GM21786 (cell line): ENCODE results near the gene TMPRSS11A.

Experiments used
- ATAC-seq: cut with Tn5 transposase; IDR thresholded peaks from one replicate; pipeline ENCODE4 v1.9.1; 2021; ENCODE audit not compliant: unreplicated experiment

TMPRSS11A gene, protein sequence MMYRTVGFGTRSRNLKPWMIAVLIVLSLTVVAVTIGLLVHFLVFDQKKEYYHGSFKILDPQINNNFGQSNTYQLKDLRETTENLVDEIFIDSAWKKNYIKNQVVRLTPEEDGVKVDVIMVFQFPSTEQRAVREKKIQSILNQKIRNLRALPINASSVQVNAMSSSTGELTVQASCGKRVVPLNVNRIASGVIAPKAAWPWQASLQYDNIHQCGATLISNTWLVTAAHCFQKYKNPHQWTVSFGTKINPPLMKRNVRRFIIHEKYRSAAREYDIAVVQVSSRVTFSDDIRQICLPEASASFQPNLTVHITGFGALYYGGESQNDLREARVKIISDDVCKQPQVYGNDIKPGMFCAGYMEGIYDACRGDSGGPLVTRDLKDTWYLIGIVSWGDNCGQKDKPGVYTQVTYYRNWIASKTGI

DNA sequence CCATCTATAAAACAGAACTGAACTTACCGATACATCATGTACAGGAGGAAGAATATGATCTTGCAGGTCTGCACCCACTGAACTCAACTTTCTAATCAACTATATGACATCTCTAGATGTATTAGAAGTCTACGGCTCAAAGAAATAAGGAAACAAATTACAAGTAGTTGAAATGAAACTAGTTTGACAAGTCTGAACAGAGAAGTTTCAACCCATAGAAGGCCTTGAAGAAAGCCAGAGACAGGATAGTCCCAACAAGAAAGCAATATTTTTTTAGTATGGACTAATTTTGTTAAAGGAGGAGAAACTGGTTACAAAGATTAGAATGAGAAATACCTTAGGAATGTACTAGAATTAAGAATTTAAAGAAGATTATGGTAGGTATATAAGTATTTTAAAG is at the start of gene TMPRSS11A:
Gene TMPRSS11A (minus strand): TSS at position 138 of the 400 bp plus-strand sequence. CDS start 100 bp downstream, at position 38.
- no peak for ATAC-seq

DNA sequence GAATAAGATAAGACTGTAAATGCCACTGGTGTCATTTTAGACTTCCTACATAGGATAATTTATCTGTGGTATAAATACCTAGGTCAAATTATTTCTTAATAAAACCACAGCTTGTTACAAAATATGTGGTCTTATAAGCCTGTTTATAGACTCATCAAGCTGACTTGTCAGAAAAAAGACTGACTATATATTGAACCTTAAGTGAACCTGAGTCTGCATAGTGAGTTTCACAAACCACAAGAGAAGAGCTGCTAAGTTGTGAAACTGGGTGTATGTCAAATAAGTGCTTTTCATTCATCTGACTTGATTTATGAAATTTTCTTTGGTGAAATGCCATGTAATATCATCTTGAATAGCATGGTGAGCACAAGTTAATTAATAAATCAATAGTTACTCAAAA is 48.4 kb upstream of the TMPRSS11A start:
- ATAC-seq, result no peak

DNA sequence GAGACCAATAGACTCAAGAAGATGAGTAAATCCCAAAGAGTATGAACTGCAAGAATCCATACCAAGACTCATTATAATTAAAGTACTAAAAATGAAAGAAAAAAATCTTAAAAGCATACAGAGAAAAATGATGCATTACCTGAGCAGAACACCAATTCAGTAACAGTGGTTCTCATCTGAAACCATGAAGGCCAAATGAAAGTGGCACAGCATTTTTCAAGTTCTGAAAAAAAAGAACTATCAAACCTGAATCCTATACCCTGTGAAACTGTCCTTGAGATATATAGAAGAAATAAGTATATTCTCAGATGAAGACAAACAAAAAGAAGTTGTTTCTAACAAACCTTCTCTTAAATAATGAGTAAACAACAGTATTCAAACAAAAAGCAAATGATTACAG is 39.6 kb upstream of the TMPRSS11A start:
- ATAC-seq, result no peak

DNA sequence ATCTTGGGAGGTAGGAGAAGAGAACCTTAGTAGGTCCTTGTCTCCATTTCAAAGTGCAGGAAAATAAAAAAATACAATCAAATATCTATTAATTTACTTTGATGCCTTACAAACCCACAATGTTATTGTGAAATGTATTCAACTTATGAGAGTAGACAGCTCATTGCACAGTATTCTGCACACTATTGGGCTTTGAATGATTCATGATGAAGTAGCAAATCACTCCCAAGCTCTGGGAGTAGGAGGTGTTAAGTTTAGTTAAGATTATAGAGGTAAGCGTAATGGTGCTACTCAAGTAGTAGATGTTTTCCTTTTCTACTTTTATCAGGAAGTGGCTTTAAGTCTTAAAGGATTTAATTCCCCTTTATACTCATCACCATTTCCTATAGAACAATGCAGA is 32.8 kb upstream of the TMPRSS11A start:
- ATAC-seq, result no peak

DNA sequence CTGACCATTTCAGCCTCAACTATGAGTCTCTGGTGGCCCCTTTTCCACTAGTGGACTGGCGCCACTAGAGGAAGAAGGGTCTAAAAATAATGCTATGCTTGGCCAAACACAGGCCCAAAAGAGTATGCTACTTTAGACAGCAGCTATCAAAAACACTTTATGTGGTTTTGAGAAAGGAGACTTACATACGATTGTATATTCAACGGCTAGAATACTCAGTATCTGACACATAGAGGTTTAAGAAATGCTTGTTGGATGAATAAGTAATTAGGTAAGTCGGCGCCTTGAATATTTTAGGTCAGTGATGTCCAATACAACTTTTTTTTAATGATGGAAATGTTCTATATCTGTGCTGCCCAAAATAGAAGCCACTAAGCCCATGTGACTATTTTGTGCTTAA is 25.7 kb upstream of the TMPRSS11A start:
- no peak for ATAC-seq

DNA sequence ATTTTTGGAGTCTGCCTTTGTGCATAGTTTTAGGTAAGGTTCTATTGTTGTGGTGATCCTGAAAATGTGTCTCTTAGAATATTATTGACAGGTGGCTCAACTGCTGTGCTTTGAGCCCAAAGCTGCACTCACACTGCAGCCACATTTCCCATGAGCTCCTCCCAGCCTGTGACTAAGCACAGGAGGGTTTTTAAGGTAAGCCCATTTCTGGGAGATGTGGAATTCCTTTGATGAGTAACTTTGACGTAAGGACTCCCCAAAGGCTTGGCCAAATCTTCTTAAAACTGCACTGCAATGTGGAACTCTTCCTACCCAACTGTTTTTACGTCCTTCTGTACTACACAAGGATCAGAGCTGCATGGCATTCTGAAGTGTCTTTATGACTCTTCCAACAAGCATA is 20.0 kb upstream of the TMPRSS11A start:
- ATAC-seq, result no peak

DNA sequence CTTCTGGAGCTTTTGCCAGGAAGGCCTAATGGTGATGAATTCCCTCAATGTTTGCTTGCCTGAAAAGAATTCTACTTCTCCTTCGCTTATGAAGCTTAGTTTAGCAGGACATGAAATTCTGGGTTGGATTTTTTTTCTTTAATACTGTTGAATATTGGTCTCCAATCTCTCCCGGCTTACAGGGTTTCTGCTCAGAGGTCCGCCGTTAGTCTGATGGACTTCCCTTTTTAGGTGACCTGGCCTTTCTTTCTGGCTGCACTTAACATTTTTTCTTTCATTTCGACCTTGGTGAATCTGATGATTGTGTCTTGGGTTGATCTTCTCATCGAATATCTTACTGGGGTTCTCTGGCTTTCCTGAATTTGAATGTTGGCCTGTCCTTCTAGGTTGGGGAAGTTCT is 17.2 kb upstream of the TMPRSS11A start:
- no peak for ATAC-seq

DNA sequence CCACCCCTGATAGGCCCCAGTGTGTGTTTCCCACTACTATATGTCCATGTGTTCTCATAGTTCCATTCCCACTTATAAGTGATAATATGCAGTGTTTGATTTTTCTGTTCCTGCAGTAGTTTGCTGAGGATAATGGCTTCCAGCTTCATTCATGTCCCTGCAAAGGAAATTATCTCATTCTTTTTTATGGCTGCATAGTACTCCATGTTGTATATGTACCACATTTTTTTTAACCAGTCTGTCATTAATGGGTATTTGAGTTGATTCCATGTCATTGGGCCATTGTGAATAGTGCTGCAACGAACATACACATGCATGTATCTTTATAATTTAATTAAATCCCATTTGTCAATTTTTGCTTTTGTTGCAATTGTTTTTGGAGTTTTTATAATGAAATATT is 10.3 kb upstream of the TMPRSS11A start:
- no peak for ATAC-seq

DNA sequence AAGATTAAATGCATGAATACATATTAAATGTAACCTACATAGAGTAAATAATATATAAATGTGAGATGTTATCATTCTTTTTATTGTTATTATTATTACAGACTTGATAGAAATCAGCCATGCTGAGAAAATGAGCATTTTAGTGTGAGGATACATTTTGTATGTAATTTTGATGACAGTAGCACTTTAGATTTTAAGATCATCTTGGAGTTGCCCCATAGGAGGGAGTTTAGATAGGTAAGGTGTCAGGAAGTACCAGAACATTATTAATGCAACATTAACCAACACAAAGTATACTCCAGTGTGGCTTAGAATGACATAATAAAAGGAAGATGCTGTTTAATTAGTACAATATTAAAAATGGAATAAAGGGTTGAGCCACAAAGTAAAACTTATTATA is 8.4 kb downstream of the TMPRSS11A start:
- no peak for ATAC-seq

DNA sequence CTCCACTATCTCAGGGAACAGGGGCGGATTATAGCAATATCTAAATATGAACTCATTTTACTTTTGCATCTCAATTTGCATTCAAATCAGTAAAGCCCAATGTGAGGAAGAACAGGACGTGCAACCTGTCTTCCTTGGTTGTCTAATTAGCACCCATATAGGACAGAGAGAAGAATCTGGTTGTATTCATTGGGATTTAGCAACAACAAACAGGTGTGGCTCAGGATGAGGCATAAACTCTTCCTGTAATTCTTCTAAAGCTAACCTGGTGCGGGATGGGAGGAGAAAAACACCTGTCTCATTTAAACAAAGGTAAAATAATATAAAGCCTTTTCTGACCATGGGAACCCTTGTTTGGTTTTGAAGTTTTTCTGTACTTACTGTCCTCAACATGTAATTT is 22.2 kb downstream of the TMPRSS11A start:
- ATAC-seq, result no peak

DNA sequence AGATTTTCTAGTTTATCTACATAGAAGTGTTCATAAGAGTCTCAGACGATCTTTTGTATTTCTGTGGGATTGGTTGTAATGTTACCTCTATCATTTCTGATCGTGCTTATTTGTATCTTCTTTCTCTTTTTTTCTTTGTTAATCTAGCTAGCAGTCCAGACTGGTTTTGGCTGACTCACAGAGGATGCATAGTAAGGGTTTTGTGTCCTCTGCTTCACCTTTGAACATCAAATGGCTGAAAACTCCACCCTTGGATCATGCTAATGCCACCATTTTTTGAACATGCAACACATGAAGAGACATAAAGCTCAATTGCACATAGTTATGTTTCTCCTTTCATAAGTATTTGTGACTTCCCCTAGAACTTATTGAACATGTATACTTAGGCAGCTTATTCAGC is 22.8 kb downstream of the TMPRSS11A start:
- ATAC-seq, result no peak

DNA sequence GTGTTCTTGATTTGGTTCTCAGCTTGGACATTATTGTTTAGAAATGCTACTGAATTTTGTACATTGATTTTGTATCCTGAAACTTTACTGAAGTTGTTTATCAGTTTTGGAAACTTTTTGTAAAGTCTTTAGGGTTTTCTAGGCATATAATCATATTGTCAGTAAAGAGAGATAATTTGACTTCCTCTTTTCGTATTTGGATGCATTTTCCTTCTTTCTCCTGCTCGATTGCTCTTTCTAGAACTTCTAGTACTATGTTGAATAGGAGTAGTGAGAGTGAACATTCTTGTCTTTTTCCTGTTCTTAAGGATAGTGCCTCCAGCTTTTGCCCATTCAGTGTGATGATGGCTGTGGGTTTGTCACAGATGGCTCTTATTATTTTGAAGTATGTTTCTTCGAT is 24.1 kb downstream of the TMPRSS11A start:
- ATAC-seq, result no peak

DNA sequence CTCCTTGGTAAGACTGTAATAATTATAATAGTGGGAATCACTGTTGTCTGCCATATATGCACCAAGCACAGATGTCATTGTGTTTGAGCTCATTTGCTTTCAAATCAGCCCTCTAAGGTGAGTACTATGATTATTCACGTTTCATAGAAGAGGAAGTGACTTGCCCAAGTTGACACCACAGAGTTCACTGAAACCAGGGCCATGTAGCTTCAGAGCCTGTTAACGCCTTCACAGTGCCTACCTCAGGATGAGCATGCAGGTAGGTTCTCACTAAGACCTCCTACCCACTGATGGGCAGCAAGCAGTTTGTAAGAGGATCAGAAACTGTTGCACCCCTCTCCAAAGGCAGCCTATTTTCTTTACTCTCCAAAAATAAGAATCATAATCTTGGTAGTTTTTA is 27.4 kb downstream of the TMPRSS11A start:
- no peak for ATAC-seq

DNA sequence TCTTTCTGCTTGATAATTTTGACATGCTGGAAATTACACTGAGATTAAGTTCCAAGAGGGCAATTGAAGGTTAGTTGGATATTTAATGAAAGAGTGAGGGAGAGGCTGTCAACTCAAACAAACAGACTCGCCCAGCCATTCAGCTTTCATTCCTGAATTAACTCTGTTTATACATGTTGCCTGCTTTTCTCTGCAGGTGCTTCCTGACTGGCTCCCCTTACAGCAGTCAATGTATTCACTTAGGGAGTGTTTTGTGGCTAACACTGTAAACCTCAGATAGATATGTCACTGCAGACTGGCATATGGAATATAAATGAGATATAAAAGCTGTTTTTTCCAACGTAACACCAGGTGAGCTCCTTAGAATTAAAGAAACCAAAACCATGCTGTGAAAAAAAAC is 28.7 kb downstream of the TMPRSS11A start:
- no peak for ATAC-seq

DNA sequence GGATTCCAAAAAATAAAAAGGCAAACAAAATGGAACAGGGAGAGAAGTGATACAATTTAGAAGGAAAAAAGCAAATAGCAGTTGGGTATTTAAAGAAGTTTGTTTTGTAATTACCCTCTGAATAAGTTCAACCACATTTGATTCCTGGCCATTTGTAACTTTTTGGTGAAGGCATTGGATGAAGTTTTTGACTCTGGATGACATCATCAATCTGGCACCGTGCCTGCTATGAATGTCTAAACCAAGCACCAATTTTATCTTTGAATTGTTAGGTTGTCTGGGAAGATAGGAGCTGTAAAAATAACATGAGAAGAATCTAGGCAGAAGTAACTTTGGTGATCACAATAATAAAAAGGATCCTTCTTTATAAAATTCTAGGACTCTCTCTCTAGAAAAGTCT is 29.5 kb downstream of the TMPRSS11A start:
- no peak for ATAC-seq

DNA sequence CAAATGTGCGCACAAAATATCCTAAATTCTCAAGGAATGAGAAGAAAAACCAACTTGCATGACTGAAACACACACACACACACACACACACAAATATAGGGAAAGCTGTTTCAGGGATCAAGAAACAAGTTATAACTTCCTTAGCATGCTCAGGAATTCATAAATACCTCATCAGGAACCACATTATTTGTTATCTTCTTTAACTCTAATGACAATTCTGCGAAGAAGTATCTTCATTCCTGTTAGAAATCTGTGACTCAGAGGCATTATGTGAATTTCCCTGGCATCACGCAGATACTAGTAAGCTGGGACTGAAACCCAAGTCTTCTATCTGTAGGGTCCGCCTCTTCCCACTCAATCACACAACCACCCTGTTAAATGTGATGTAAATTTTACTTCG is 30.3 kb downstream of the TMPRSS11A start:
- no peak for ATAC-seq

DNA sequence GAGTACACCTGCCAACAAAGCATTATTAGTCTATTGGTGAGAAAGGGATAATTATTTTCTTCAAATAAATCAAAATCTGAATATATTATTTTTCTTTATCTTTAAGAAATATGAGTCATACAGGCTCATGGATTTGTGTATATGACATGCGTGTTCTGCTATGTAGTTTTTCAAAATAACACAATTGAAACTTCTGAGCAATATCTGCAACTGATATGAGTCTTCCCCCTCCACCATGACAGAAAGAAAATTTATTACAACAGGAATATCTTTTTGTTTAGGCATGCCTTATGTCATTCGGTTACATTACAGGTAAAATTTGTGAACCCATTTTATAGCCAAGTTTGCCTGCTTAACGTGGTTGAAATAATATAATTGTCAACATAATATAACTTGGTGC is 32.0 kb downstream of the TMPRSS11A start:
- no peak for ATAC-seq

DNA sequence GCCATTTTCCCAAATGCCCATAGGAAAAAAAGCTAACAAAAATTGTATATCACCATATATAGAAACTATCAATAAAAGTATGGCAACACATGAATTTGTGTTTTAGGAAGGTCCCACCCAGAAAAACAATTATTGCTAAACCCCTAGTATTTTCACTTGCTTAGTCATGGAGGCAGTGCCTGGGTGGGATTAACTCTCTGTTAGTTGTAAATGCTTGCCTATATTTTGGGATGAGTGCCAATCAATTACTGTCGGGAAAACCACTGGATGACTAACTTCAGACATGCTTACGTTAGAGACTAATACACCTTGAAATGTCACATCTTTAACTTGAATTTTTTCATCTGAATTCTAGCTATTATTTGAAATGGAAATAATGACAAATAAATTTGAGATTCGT is 33.9 kb downstream of the TMPRSS11A start:
- no peak for ATAC-seq

DNA sequence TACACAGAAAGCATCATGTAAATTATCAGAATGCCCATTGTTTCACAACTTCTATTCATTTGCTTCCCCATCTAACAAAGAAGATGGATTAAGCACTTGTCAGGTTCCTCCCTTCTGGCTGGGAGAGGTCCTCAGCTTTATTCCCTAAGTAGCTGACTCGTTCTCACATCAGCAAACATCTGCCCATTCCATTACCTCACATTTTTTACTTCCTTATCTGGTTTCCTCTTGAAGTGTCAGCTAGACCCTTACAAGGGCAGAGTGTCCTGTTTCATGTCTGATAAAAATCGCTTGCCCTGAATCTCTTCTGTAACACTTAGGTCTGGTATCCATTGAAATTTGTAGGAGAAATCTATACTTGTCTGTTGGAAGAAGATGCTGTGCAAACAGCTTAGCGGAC is 34.7 kb downstream of the TMPRSS11A start:
- no peak for ATAC-seq

DNA sequence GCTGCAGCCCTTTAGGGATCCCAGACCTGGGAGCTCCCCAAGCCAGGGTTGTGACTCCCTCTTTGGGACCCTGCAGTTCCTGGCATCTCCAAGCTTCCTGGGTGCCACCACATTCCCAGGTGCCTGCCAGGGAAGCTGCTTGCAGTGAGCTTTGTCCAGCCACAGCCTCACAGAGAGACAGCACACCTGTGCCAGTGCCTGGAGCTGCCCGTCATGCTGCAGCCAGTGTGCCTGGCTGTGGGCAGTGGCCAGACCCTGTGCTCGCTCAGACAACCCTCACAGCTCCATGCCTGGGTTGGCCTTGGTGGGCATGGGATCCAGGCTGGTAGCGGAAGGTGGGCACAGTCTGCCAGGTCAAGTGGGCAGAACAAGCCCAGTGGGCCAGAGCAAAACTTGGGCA is 36.0 kb downstream of the TMPRSS11A start:
- no peak for ATAC-seq

DNA sequence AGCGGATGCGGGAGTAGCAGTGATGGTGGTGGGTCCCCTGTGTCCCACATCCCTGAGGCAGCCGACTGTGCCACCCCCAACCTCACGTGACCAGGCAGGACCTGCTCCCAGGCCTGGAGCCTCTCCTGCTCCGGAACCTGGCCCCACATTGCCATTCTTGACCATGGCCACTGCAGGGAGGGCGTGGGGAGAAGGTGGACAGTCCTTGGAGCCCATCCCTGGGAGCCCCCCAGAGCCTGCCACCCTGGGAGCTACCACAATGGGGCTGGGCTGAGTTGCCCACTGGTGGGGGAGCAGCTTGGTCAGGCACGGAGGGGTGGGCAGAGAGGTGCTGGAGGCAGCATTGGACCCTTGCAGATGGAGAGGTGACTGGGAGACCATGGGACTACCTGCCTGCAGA is 36.8 kb downstream of the TMPRSS11A start:
- no peak for ATAC-seq

DNA sequence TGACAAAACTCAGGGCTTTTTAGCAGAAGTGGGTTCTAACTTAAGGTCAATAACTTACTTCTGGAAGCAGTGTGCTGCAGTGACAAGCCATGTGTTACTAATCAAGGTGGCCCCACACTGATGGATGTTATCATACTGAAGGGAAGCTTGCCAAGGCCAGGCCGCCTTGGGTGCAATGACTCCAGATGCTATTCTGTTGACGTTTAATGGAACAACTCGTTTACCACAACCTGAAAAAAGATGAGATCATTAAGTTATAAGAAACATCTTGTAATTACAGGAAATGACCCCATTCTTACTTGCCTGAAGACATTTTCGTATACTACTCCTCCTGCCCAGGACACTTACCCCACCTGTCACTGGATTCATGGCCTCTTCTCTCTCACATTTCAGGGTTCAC is 40.6 kb downstream of the TMPRSS11A start:
- ATAC-seq, result no peak

DNA sequence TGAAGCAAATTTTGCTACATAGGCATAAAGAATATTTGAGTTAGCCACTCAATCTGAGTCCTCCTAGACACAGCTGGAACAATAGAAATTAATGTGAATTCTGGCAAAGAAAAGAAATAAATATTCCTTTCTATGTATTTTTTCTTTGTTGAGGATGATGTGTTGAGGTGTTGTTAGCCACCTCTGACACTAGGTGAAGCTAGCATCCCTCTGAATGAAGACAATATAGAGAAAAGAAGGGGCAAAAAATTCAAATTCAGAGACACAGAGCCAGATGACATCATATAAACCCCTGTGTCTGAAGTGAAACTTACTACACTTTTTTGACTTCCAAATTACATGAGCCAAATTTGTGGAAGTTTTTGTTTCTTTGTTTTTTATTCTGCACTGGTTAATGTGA is 44.9 kb downstream of the TMPRSS11A start:
- no peak for ATAC-seq
